ENCODE data around the gene HLA-E. TPM values are rescaled to one million over a fixed set of nuclear protein-coding genes. Genes with fewer than 3 reads are reported as not detected.

Gene HLA-E
- total and polyA plus RNA-seq, 8 donors, result 65.7 to 158 (median 86.7) TPM

- FAIRE-seq, result no peak
- H3K27ac ChIP-seq, result peak overlapping the region in 1 of 4 donors; percentile 41
- WGBS, 2 donors, result 37 to 47% methylated on average over 5 of the region's 5 CpGs
- peak in 2 of 4 donors; percentile 44 for ATAC-seq
- no peaks in the 10 kb centered on the region for H3K4me1 ChIP-seq
- no peaks in the 10 kb centered on the region for H3K27me3 ChIP-seq
- no peak for TF ChIP-seq CTCF (IDR thresholded peaks at IDR 0.05)
- no peaks in the 10 kb centered on the region for H3K36me3 ChIP-seq
- H3K4me3 ChIP-seq, result no peak overlapping the region
- intact Hi-C loops (cut with DNase I), result no loop called here
- no peaks in the 10 kb centered on the region for H3K9me3 ChIP-seq
- DNase-seq, result no peak
Observed at GRCh38 chr6:30508890-30509736, 19.8 kb downstream of the HLA-E start.

- intact Hi-C loops (cut with DNase I), result no loop called here
- 74 to 79% methylated on average over 10 of the region's 10 CpGs for WGBS, 2 donors
Observed at GRCh38 chr6:30510419-30511168, 21.3 kb downstream of the HLA-E start.

GRCh38 chr6:30511169-30511546 is 21.8 kb downstream of the HLA-E start:
- no peaks in the 10 kb centered on the region for H3K36me3 ChIP-seq
- H3K27me3 ChIP-seq, result no peaks in the 10 kb centered on the region
- H3K27ac ChIP-seq, result no peak overlapping the region
- 73 to 75% methylated on average over 5 of the region's 5 CpGs for WGBS, 2 donors
- intact Hi-C loops (cut with DNase I), result no loop called here
- DNase-seq (no peak), FAIRE-seq (no peak), ATAC-seq (no peak)
- no peaks in the 10 kb centered on the region for H3K9me3 ChIP-seq
- no peak overlapping the region for H3K4me3 ChIP-seq
- TF ChIP-seq CTCF (IDR thresholded peaks at IDR 0.05), result no peak
- H3K4me1 ChIP-seq, result no peaks in the 10 kb centered on the region

More at GRCh38 chr6:30510419-30511168, 21.3 kb downstream of the HLA-E start:
- Histone ChIP-seq H3K27ac (no peak overlapping the region), H3K4me3 (no peak overlapping the region), H3K9me3 (no peaks in the 10 kb centered on the region), H3K27me3 (no peaks in the 10 kb centered on the region), H3K4me1 (no peaks in the 10 kb centered on the region), H3K36me3 (no peaks in the 10 kb centered on the region)
- FAIRE-seq, result no peak
- no peak for DNase-seq
- no peak for ATAC-seq
- TF ChIP-seq CTCF (IDR thresholded peaks at IDR 0.05), result no peak

- Histone ChIP-seq H3K27me3 (no peaks in the 10 kb centered on the region), H3K36me3 (no peaks in the 10 kb centered on the region), H3K9me3 (no peaks in the 10 kb centered on the region), H3K27ac (no peak overlapping the region), H3K4me1 (peaks cover 0 to 2% (median 0%) of the 10 kb centered on the region in 3 donors), H3K4me3 (no peak overlapping the region)
- no peak for DNase-seq
- no peak for ATAC-seq
- no peak for TF ChIP-seq CTCF (IDR thresholded peaks at IDR 0.05)
- no peak for FAIRE-seq
- 87 to 93% methylated on average over 2 of the region's 2 CpGs for WGBS, 2 donors
- intact Hi-C loops (cut with DNase I), result no loop called here
Observed at GRCh38 chr6:30513451-30513850, 24.1 kb downstream of the HLA-E start.

All from pancreas (tissue), 10 donors.